ENCODE measurements around the gene DENND11. TPM values are rescaled to one million over a fixed set of nuclear protein-coding genes. Genes with fewer than 3 reads are reported as not detected.
A peak's percentile ranks its signal among the peaks of the same experiment; 100 is the strongest.
"Not testable (repeated sequence)": the region's sequence is repeated elsewhere in the genome, so short reads cannot be mapped to it uniquely, and the experiment has no call there.

DENND11 gene
- total RNA-seq, 1 donor from 2014 or later, result 34.1 TPM

DNA sequence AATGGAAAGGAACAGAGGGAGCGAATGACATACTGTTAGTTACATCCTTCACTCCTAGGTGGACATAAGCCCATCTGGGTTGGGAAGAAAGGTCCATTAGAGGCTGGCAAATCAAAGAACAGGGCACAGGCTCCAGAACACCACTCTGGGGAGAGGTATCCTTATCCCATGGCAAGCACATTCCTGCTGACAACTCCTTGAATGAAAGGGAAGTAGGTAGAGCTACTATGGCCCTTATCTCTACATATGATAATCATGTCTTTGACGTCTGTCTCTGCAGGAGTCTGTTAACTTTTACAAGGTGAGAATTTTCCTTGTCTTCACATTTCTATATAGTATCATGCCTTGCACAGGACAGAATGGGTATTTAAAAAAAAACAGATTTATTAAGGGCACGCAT is 10.4 kb downstream of the DENND11 start:
- H3K4me1 ChIP-seq, result peaks cover 24% of the 10 kb centered on the region
- no peak overlapping the region for H3K4me3 ChIP-seq
- no peaks in the 10 kb centered on the region for H3K36me3 ChIP-seq
- no peak for DNase-seq
- no peak overlapping the region for H3K27ac ChIP-seq
- no peaks in the 10 kb centered on the region for H3K9me3 ChIP-seq
- intact Hi-C loops (cut with DNase I), result no loop called here
- no peak for ATAC-seq
- TF ChIP-seq, protein P1, sequence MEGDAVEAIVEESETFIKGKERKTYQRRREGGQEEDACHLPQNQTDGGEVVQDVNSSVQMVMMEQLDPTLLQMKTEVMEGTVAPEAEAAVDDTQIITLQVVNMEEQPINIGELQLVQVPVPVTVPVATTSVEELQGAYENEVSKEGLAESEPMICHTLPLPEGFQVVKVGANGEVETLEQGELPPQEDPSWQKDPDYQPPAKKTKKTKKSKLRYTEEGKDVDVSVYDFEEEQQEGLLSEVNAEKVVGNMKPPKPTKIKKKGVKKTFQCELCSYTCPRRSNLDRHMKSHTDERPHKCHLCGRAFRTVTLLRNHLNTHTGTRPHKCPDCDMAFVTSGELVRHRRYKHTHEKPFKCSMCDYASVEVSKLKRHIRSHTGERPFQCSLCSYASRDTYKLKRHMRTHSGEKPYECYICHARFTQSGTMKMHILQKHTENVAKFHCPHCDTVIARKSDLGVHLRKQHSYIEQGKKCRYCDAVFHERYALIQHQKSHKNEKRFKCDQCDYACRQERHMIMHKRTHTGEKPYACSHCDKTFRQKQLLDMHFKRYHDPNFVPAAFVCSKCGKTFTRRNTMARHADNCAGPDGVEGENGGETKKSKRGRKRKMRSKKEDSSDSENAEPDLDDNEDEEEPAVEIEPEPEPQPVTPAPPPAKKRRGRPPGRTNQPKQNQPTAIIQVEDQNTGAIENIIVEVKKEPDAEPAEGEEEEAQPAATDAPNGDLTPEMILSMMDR (IDR thresholded peaks at IDR 0.05), result no peak
- H3K27me3 ChIP-seq (ENCODE audit: low read depth), result no peaks in the 10 kb centered on the region

DNA sequence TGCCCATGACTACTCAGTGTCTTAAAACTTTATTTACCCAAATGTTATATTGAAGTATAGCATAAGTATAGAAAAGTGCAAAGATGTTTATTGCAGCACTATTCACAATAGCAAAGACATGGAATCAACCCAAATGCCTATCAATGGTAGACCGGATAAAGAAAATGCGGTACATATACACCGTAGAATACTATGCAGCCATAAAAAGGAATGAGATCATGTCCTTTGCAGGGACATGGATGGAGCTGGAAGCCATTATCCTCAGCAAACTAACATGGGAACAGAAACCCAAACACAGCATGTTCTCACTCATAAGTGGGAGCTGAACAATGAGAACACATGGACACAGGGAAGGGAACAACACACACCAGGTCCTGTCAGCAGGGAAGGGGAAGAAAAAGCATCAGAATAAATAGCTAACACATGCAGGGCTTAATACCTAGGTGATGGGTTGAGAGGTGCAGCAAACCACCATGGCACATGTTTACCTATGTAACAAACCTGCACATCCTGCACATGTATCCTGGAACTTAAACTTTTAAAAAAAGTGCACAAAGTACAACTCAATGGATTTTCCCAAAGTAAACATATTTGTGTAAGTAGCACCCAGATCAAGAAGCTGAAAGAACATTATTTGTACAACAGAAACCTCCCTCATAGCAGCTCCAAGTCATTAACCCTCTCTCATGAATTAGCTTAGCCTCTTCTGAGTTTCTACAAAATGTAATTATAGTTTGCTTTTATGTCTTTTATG is 12.7 kb downstream of the DENND11 start:
- intact Hi-C loops (cut with DNase I); DNase-seq; H3K4me3 ChIP-seq; H3K9me3 ChIP-seq; H3K27me3 ChIP-seq (ENCODE audit: low read depth); H3K27ac ChIP-seq; H3K4me1 ChIP-seq; ATAC-seq: not testable (repeated sequence)
- peaks cover 13% of the 10 kb centered on the region for H3K36me3 ChIP-seq

DNA sequence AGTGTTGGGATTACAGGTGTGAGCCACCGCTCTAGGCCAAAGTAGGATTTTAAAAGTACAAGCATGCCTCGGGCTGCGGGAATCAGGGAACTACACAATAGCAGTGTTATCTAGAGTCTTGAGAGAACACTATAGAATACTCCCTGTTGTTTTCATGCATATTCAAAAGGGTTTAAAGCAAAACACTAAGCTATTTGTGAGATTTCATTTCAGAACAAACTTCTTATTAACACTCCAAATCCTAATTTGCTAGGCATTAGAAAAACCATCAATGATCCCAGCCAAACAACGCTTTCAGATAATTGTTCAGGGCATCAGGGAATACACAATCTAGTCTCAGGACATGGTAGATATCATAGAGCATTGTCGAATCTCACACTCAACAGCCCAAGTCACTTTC is 13.9 kb downstream of the DENND11 start:
- TF ChIP-seq, protein P1 (IDR thresholded peaks at IDR 0.05), result no peak
- Histone ChIP-seq H3K4me3 (no peak overlapping the region), H3K4me1 (peaks cover 6% of the 10 kb centered on the region), H3K27ac (no peak overlapping the region), H3K27me3 (ENCODE audit: low read depth) (no peaks in the 10 kb centered on the region), H3K36me3 (peaks cover 22% of the 10 kb centered on the region), H3K9me3 (no peaks in the 10 kb centered on the region)
- intact Hi-C loops (cut with DNase I), result no loop called here
- DNase-seq (no peak), ATAC-seq (no peak)

DNA sequence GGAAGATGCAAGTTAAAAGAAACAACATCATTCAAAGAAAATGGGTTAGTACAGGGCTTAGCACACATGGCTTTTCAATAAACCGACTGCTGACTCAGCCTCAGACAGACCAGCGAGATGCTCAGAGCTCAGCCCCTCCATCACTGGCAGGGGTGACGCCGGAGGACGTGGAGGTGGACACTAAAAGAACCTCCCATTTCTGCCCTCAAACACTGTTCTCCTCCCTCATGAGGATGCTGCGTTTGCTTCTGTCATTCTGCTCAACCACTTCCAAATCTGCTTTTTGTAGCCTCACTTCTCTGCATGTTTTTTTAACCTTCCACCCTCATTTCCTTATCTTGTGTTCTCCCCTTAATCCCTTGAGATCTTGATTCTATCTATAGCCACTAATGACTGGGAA is 15.3 kb downstream of the DENND11 start:
- H3K36me3 ChIP-seq, result peaks cover 36% of the 10 kb centered on the region
- no peak overlapping the region for H3K4me3 ChIP-seq
- DNase-seq (no peak), ATAC-seq (no peak)
- TF ChIP-seq, protein P1 (IDR thresholded peaks at IDR 0.05), result no peak
- no peaks in the 10 kb centered on the region for H3K9me3 ChIP-seq
- H3K27ac ChIP-seq, result no peak overlapping the region
- no peaks in the 10 kb centered on the region for H3K27me3 ChIP-seq (ENCODE audit: low read depth)
- peaks cover 6% of the 10 kb centered on the region for H3K4me1 ChIP-seq
- intact Hi-C loops (cut with DNase I), result no loop called here

DNA sequence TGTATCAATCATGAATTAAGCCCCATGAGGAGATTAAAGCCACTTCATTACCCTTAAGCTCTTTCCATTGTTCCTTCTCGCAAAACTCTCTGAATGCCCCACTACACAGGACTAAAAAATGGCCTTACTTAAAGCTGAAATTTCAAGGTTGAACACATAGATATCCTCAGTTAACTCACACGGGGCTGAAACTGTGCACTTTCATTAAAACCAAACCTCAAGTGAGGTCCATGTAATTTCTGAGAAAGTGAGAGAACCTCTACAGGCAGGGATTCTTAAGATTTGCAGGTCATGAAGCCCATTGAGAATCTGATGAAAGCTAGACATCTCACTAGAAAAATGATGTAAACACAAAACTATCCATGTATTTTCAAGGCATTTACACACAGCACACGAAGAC is 15.9 kb downstream of the DENND11 start:
- TF ChIP-seq, protein P1 (IDR thresholded peaks at IDR 0.05), result no peak
- intact Hi-C loops (cut with DNase I), result no loop called here
- H3K27ac ChIP-seq, result peak overlapping the region; percentile 46
- H3K9me3 ChIP-seq, result no peaks in the 10 kb centered on the region
- H3K27me3 ChIP-seq (ENCODE audit: low read depth), result no peaks in the 10 kb centered on the region
- H3K4me1 ChIP-seq, result peaks cover 6% of the 10 kb centered on the region
- ATAC-seq (no peak), DNase-seq (no peak)
- H3K4me3 ChIP-seq, result no peak overlapping the region
- H3K36me3 ChIP-seq, result peaks cover 41% of the 10 kb centered on the region

DNA sequence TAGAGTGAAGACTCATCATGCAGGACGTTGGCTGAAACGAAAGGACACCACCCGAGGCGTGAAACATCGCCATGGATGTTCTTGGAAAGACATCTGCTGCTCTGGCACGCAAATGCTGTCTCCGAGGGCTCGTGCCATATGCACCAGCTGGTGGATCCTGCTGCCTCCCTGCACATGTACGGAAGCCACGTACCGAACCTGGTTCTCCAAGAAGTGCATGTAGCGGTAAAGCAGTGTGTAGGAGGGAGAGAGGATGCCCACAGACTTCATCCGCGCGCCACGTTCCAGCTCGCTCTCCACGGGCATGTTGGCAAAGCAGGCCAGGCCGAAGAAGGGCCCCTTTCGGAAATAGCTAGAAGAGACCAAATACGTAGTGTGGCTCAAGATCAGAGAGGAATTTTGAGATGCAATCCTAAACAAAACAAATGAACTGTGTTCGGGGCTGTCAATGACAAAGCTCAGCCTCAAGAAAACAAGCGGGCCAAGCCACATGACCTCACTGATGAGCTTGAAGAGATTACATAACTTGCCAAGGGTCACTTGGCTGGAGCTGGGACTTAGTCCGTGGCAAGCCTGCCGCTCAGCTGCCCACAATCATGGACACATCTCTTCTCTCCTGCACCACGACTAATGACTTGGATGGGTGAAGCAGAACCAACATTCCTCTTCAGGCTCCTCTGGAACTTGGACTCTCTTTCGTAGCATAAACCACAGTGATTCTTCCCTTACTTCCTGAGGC is 16.5 kb downstream of the DENND11 start:
- Histone ChIP-seq H3K27ac (peak overlapping the region; percentile 48), H3K4me3 (no peak overlapping the region), H3K27me3 (ENCODE audit: low read depth) (no peaks in the 10 kb centered on the region), H3K4me1 (peaks cover 6% of the 10 kb centered on the region), H3K9me3 (no peaks in the 10 kb centered on the region), H3K36me3 (peaks cover 47% of the 10 kb centered on the region)
- intact Hi-C loops (cut with DNase I), result no loop called here
- peak; percentile 70 to 90 for ATAC-seq
- TF ChIP-seq, protein P1 (IDR thresholded peaks at IDR 0.05), result no peak
- no peak for DNase-seq
